Ascending aorta (tissue), 2 donors: ENCODE data around the gene TM7SF3. TPM values are rescaled to one million over a fixed set of nuclear protein-coding genes. Genes with fewer than 3 reads are reported as not detected.
"Not testable (repeated sequence)": the region's sequence is repeated elsewhere in the genome, so short reads cannot be mapped to it uniquely, and the experiment has no call there.

ENCODE experiments used
- DNase-seq, 2 donors: peaks; one replicate each; pipeline ENCODE4 v3.0.0-alpha.2; 2019; ENCODE audit warnings: low spot score in 2 of 2
- H3K27ac ChIP-seq, 2 donors: fragments of 200-600 bp; sonication (generic); one replicate each; pipeline ENCODE4 v1.5.1; 2016 to 2017; ENCODE audit warnings: mild to moderate bottlenecking in 1 of 2
- H3K27me3 ChIP-seq: fragments of 200-600 bp; sonication (generic); one replicate; pipeline ENCODE4 v1.5.1; 2017
- H3K36me3 ChIP-seq, 2 donors: fragments of 200-600 bp; sonication (generic); one replicate each; pipeline ENCODE4 v1.5.1; 2016
- H3K4me1 ChIP-seq, 2 donors: fragments of 200-600 bp; sonication (generic); one replicate each; pipeline ENCODE4 v1.5.1; 2016 to 2017; ENCODE audit warnings: mild to moderate bottlenecking in 1 of 2
- H3K4me3 ChIP-seq, 2 donors: fragments of 200-600 bp; sonication (generic); one replicate each; pipeline ENCODE4 v1.5.1; 2016 to 2017; ENCODE audit warnings: mild to moderate bottlenecking in 1 of 2
- H3K9me3 ChIP-seq, 2 donors: fragments of 200-600 bp; sonication (generic); one replicate each; pipeline ENCODE4 v1.5.1; 2016
- CTCF ChIP-seq, 3 experiments: fragments of 200-600 bp in 2 of 3; fragments of 450-650 bp in 1 of 3; sonication (generic) in 2 of 3; IDR thresholded peaks; one replicate each; pipeline ENCODE4 v1.5.1; 2016 to 2019; ENCODE audit warnings: antibody characterized with exemption in 3 of 3, mild to moderate bottlenecking in 1 of 3, moderate library complexity in 1 of 3
- intact Hi-C: fragments of 100-400 bp; cut with DNase I; formaldehyde crosslinking; loops from one replicate; pipeline ENCODE4 v1.15.1; 2023
- total RNA-seq: library from RNA; depleted of rRNA; stranded (reverse); fragments of >200 nt; gene quantifications from one replicate; pipeline ENCODE4 v1.1.0, GENCODE V29; 2016

TM7SF3 gene
- total RNA-seq, 1 donor from 2014 or later = 213 TPM

- H3K4me3 ChIP-seq = peak overlapping the region in 1 of 2 donors; percentile 81
- DNase-seq = no peak
- H3K27me3 ChIP-seq = no peaks in the 10 kb centered on the region
- peaks cover 16 to 25% of the 10 kb centered on the region in 2 donors for H3K36me3 ChIP-seq
- no peak for TF ChIP-seq CTCF (IDR thresholded peaks at IDR 0.05)
- peaks cover 10 to 16% of the 10 kb centered on the region in 2 donors for H3K4me1 ChIP-seq
- H3K27ac ChIP-seq = no peak overlapping the region
- intact Hi-C loops = loop anchor here (5.0 kb wide), 3 partner anchors 168 to 218 kb away; partner anchors contain the start of genes ITPR2 and STK38L
- H3K9me3 ChIP-seq = no peaks in the 10 kb centered on the region
These were observed 10.1 kb upstream of the TM7SF3 start for GRCh38 chr12:27024291-27024690.

- DNase-seq = no peak
- peaks cover 10 to 16% of the 10 kb centered on the region in 2 donors for H3K4me1 ChIP-seq
- no peak overlapping the region for H3K4me3 ChIP-seq
- H3K27ac ChIP-seq = peak overlapping the region in 1 of 2 donors; percentile 94
- H3K9me3 ChIP-seq = no peaks in the 10 kb centered on the region
- intact Hi-C loops = loop anchor here (5.0 kb wide), 3 partner anchors 172 to 222 kb away; partner anchors contain the start of genes ITPR2 and STK38L
- no peak for TF ChIP-seq CTCF (IDR thresholded peaks at IDR 0.05)
- H3K27me3 ChIP-seq = no peaks in the 10 kb centered on the region
- no peaks in the 10 kb centered on the region for H3K36me3 ChIP-seq
These were observed 6.6 kb upstream of the TM7SF3 start for GRCh38 chr12:27020761-27021160.

GRCh38 chr12:27018037-27018436, 3.9 kb upstream of the TM7SF3 start:
- no peaks in the 10 kb centered on the region for H3K36me3 ChIP-seq
- H3K27ac ChIP-seq = no peak overlapping the region
- no peaks in the 10 kb centered on the region for H3K9me3 ChIP-seq
- no peaks in the 10 kb centered on the region for H3K27me3 ChIP-seq
- H3K4me1 ChIP-seq = peaks cover 0 to 12% of the 10 kb centered on the region in 2 donors
- TF ChIP-seq CTCF (IDR thresholded peaks at IDR 0.05) = no peak
- no peak overlapping the region for H3K4me3 ChIP-seq
- no peak for DNase-seq
- intact Hi-C loops = no loop called here

- H3K9me3 ChIP-seq, intact Hi-C loops, H3K4me3 ChIP-seq, H3K36me3 ChIP-seq, DNase-seq, H3K27me3 ChIP-seq, H3K27ac ChIP-seq: not testable (repeated sequence)
- H3K4me1 ChIP-seq = peaks cover 0 to 20% of the 10 kb centered on the region in 2 donors
These were observed 3.1 kb upstream of the TM7SF3 start for GRCh38 chr12:27017163-27017823.

GRCh38 chr12:27015730-27016076, 1.5 kb upstream of the TM7SF3 start:
- no peaks in the 10 kb centered on the region for H3K9me3 ChIP-seq
- peak in 2 of 3 experiments; percentile 37 to 46 for TF ChIP-seq CTCF (IDR thresholded peaks at IDR 0.05)
- no peaks in the 10 kb centered on the region for H3K27me3 ChIP-seq
- intact Hi-C loops = loop anchor here (2.0 kb wide), 2 partner anchors 127 to 289 kb away; no protein-coding TSS in a partner anchor
- H3K27ac ChIP-seq = peak overlapping the region; percentile 88 to 92
- no peak overlapping the region for H3K4me3 ChIP-seq
- H3K36me3 ChIP-seq = no peaks in the 10 kb centered on the region
- no peak for DNase-seq
- peaks cover 3 to 32% of the 10 kb centered on the region in 2 donors for H3K4me1 ChIP-seq

- no peaks in the 10 kb centered on the region for H3K9me3 ChIP-seq
- peak overlapping the region; percentile 88 to 92 for H3K27ac ChIP-seq
- peaks cover 3 to 34% of the 10 kb centered on the region in 2 donors for H3K4me1 ChIP-seq
- no peaks in the 10 kb centered on the region for H3K27me3 ChIP-seq
- intact Hi-C loops = loop anchor here (1.0 to 2.0 kb wide), 3 partner anchors 77 to 290 kb away; partner anchors contain the start of gene FGFR1OP2
- no peak for TF ChIP-seq CTCF (IDR thresholded peaks at IDR 0.05)
- peak overlapping the region; percentile 97 to 99 for H3K4me3 ChIP-seq
- no peaks in the 10 kb centered on the region for H3K36me3 ChIP-seq
- no peak for DNase-seq
These were observed 910 bp upstream of the TM7SF3 start for GRCh38 chr12:27014859-27015729.
